SU-DHL-6 (cell line): Measurements from ENCODE around the gene AMOTL1.

Source experiments
- H2AFZ ChIP-seq: fragments of 200-600 bp; sonication (generic); 2 replicates; pipeline ENCODE4 v1.6.1; 2014; ENCODE audit warnings: low read depth, mild to moderate bottlenecking, moderate library complexity, mixed read lengths, antibody characterized with exemption, low read length; ENCODE audit not compliant: severe bottlenecking
- H3F3A ChIP-seq: fragments of 200-600 bp; shearing (Covaris generic); 2 replicates; pipeline ENCODE4 v1.6.0; 2016; ENCODE audit warnings: antibody characterized with exemption, mild to moderate bottlenecking; ENCODE audit not compliant: insufficient read depth
- H3K27ac ChIP-seq: fragments of 200-600 bp; sonication (generic); 2 replicates; pipeline ENCODE4 v1.5.1; 2016; ENCODE audit warnings: low read depth, mild to moderate bottlenecking, low read length, moderate library complexity, mixed read lengths
- H3K27me3 ChIP-seq: fragments of 200-600 bp; sonication (generic), shearing (Covaris generic); 2 replicates; pipeline ENCODE4 v1.6.0; 2014; ENCODE audit warnings: mild to moderate bottlenecking, low read length
- H3K36me3 ChIP-seq: fragments of 200-600 bp; sonication (generic); 2 replicates; pipeline ENCODE4 v1.6.1; 2014; ENCODE audit warnings: mild to moderate bottlenecking, low read length, mixed read lengths
- H3K4me2 ChIP-seq: fragments of 300-600, 200-600 bp; shearing (Covaris generic), sonication (generic); 2 replicates; pipeline ENCODE4 v1.6.0; 2014; ENCODE audit warnings: low read length, low read depth, mild to moderate bottlenecking; ENCODE audit not compliant: poor library complexity, severe bottlenecking
- H3K4me3 ChIP-seq: fragments of 200-600 bp; sonication (generic); 2 replicates; pipeline ENCODE4 v1.5.1; 2014; ENCODE audit warnings: antibody characterized with exemption, low read length, mild to moderate bottlenecking, mixed read lengths; ENCODE audit not compliant: insufficient read depth, poor library complexity, severe bottlenecking
- H3K79me2 ChIP-seq: fragments of 200-600 bp; sonication (generic); 2 replicates; pipeline ENCODE4 v1.6.1; 2014; ENCODE audit warnings: mild to moderate bottlenecking, low read length, moderate library complexity; ENCODE audit not compliant: insufficient read depth
- H3K9ac ChIP-seq: fragments of 200-600 bp; sonication (generic); 2 replicates; pipeline ENCODE4 v1.7.0; 2014; ENCODE audit warnings: mild to moderate bottlenecking, low read length
- H3K9me2 ChIP-seq: fragments of 200-600 bp; sonication (generic); replicated peaks from 2 replicates; pipeline ENCODE4 v1.6.1; 2014; ENCODE audit warnings: low read length; ENCODE audit not compliant: insufficient read depth
- H3K9me3 ChIP-seq: fragments of 200-600 bp; sonication (generic); 2 replicates; pipeline ENCODE4 v1.6.1; 2014; ENCODE audit warnings: low read length, mixed read lengths; ENCODE audit not compliant: insufficient read depth
- H4K20me1 ChIP-seq: fragments of 200-600 bp; sonication (generic); 2 replicates; pipeline ENCODE4 v1.6.1; 2014; ENCODE audit warnings: low read depth, mild to moderate bottlenecking, antibody characterized with exemption, low read length, moderate library complexity, mixed read lengths
- CTCF ChIP-seq: fragments of 200-600 bp; sonication (generic); IDR thresholded peaks from one replicate; pipeline ENCODE4 v1.5.1; 2017; ENCODE audit warnings: antibody characterized with exemption, mild to moderate bottlenecking, low read length, moderate library complexity; ENCODE audit not compliant: insufficient read depth, poor library complexity, severe bottlenecking
- EZH2phosphoT487 ChIP-seq: fragments of 200-600 bp; sonication (generic), shearing (Covaris generic); conservative IDR thresholded peaks from 2 replicates; pipeline ENCODE4 v1.6.1; 2018; ENCODE audit warnings: mild to moderate bottlenecking, antibody characterized with exemption, low read length, moderate library complexity, mixed read lengths

The AMOTL1 gene

GRCh38 chr11:94880216-94880615, 112.1 kb downstream of the AMOTL1 start:
- TF ChIP-seq CTCF, result no peak
- TF ChIP-seq EZH2phosphoT487, result no peak
- Histone ChIP-seq H3K27ac (no peak overlapping the region), H3K36me3 (no peaks in the 10 kb centered on the region), H4K20me1 (no peaks in the 10 kb centered on the region), H3K4me2 (no peak overlapping the region), H3K27me3 (no peaks in the 10 kb centered on the region), H3K9ac (no peak overlapping the region), H3K9me3 (no peaks in the 10 kb centered on the region), H3K79me2 (no peaks in the 10 kb centered on the region), H3K4me3 (no peak overlapping the region), H2AFZ (no peak overlapping the region), H3F3A (no peaks in the 10 kb centered on the region), H3K9me2 (no peaks in the 10 kb centered on the region)

- TF ChIP-seq CTCF (no peak), EZH2phosphoT487 (no peak)
- H3K9me2 ChIP-seq, result no peaks in the 10 kb centered on the region
- no peaks in the 10 kb centered on the region for H4K20me1 ChIP-seq
- H3K4me2 ChIP-seq, result no peak overlapping the region
- no peaks in the 10 kb centered on the region for H3K9me3 ChIP-seq
- no peaks in the 10 kb centered on the region for H3K27me3 ChIP-seq
- H2AFZ ChIP-seq, result no peak overlapping the region
- H3K36me3 ChIP-seq, result no peaks in the 10 kb centered on the region
- H3K4me3 ChIP-seq, result no peak overlapping the region
- no peaks in the 10 kb centered on the region for H3F3A ChIP-seq
- no peak overlapping the region for H3K9ac ChIP-seq
- H3K79me2 ChIP-seq, result no peaks in the 10 kb centered on the region
- no peak overlapping the region for H3K27ac ChIP-seq
These were observed 114.8 kb downstream of the AMOTL1 start for GRCh38 chr11:94882931-94883330.

- Histone ChIP-seq H3K36me3 (no peaks in the 10 kb centered on the region), H3K9ac (no peak overlapping the region), H3K4me2 (no peak overlapping the region), H3K27me3 (no peaks in the 10 kb centered on the region), H3K27ac (no peak overlapping the region), H3K79me2 (no peaks in the 10 kb centered on the region), H2AFZ (no peak overlapping the region), H4K20me1 (no peaks in the 10 kb centered on the region), H3K9me2 (no peaks in the 10 kb centered on the region), H3K4me3 (no peak overlapping the region), H3F3A (no peaks in the 10 kb centered on the region), H3K9me3 (no peaks in the 10 kb centered on the region)
- TF ChIP-seq CTCF (no peak), EZH2phosphoT487 (no peak)
These were observed 115.7 kb downstream of the AMOTL1 start for GRCh38 chr11:94883878-94884277.
